HG02938 (cell line): ENCODE data around the gene PLSCR3.

ENCODE experiments used
- ATAC-seq: cut with Tn5 transposase; IDR thresholded peaks from one replicate; pipeline ENCODE4 v1.9.1; 2021; ENCODE audit warnings: mild to moderate bottlenecking, moderate library complexity; ENCODE audit not compliant: unreplicated experiment

The PLSCR3 gene

DNA sequence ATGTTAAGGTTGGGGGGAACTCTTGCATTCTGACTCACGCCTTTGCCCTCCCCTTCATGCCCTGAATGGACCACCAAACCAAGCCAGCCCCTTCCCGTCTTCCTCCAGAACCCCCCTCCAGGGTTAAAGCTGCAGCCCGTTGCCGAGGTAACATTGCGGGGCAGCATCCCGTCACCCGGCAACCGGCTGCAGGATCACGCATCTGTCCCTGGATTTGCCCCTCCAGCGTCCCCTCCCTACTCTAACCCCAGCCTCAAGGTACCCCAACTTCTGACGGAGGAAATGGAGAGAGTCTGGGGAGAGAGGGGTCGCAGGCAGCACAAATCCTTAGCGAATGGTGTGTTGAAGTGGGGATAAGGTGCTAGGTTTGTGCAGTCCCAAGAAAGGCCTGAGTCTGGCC lies 12.8 kb upstream of the PLSCR3 start:
- ATAC-seq: no peak

DNA sequence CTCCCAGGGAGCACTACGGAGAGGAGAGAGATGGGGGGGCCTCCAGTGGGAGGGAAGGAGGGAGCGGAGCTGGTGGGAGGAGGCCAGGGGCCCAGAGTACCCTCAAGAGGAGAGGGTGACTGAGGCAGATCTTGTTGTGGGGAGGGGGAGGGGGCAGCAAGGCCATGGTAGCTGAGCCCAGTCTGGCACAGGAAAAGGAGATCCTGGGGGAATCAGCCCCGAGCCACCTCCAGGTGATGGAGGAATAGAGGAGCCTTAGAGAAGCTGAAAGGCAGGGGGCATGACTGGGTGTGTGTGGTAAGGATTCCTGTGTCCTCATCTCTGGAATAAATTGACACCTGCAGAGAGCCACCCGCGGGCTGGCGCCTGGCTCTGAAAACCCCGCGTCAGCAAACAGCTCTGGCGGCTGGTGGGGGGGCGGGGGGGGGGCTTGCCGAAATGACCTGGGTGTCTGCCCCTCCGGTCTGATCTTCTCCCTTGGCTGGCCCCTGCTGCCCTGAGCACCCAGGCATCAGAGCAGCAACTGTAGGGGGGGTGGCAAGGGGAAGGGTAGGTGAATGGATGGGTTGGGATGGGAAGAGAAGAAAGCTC lies 12.0 kb upstream of the PLSCR3 start:
- no peak for ATAC-seq

DNA sequence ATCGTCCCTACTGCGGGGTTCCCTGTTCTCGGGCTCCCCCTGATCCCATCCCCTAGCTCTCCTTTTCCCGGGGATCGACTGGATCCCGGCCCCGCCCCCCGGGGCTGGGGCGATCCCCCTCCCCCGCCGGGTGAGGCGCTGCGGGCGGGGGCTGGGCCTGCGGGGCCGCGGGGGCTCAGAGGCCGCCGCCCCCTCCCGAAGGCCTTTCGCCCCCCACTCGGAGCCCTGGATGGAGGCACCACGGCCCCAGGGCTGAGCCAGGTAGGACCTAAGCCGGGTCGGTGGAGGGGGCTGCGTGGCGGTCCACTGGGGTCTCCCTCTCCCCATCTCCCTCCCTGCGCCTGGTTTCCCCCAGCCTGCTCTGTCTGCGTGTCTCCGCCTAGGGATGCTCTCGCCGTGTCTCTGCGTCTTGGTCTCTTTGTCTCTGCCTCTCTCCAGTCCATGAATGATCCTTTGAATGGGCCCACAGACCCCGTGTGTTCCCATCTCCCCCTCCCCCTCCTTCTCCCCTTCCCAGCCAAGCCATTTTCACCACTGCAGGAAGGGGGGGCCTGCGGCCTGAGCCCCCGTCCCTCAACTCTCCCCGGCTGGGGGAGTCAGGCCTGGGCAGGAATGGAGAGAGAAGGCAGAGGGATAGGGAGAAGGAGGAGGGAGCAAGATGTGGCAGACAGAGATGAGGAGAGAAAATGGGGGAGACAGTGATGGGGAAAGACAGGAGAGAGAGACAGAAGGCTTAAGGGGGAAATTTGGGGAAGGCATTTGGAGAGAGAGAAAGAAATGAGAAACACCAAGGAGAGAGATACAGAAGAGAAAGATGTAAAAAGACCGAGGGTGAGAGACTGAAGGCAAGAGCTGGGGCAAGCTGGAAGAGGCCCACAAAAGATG lies 11.3 kb upstream of the PLSCR3 start:
- ATAC-seq: no peak

DNA sequence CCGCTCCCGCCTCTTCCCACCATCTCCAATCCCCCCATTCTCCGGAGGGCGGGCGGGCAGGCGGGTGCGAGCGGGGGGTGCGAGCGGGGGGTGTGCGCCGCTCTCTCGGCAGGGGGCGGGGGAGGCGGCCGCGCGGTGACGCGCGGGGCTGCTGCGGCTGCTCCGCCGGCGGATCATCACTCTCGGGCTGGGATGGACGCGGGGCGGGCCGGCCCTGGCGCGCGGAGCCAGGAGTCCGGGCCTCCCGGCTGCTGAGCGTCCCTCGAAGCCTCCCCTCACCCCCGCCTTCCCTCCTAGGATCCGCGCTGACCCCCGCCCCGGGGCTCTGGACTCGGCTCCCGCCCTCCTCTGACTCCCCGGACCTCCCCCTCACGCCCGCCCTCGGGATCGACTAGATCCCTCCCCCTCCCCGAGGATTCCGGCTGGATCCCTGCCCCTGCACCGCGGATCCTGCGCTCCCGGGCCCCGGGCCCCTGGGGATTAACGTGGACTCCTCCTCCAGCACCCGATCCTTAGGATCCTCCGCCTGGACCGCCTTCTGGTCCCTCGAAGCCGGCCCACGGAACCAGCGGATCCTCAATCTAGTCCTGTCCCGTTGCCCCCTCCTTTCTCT lies 10.5 kb upstream of the PLSCR3 start:
- ATAC-seq: no peak

DNA sequence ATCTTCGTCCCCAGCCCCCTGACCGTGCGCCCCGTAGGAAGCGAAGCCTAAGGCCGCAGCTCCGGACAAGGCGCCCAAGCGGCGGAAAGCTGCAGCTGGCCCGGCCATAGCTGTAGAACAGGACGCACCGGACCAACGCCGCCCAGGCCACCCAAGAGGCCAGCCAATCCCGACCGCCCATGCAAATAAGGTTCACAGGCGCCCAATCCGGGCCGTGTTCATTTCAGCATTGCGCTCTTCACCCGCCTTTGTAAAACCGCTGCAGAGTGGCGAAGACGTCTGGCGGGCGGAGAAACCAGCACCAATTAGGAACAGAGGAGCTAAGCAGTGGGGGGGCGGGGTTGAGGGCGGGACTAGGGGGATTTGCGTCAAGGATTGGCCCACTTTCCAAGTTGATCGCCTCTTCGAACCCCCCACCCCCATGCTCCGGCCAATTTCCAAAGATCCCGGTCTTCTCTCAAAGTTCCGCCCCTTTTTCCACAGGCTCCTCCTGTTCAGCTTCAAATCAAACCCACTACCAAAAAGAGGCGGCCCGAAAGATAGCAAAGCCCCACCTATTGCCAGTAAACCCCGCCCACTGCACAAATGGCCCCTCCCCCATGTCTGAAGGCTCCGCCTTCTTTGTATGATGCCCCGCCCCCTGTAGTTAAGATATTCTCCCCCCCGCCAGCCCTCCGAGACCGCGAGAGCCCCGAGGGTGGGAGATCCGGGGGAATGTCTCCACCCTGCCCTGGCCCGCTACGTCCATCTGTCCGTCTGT lies 9.8 kb upstream of the PLSCR3 start, which contains the start of gene TMEM256:
TMEM256 (minus strand) TSS at position 121 of the 760 bp plus-strand sequence; CDS start at position 108, 13 bp downstream.
- peak; percentile 93 for ATAC-seq

DNA sequence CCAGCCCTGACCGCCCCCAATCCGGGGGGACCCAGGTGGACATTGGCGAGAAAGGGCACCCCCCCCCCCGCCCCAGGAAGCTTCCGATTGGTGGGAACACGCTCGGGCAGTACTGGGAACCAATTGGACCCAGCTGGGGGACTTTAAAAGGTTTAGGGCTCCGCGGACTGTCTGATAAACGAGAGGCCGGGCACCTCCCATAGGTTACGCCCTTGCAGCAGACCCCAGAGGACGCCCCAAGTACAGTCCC lies 9.3 kb upstream of the PLSCR3 start:
- ATAC-seq: no peak

DNA sequence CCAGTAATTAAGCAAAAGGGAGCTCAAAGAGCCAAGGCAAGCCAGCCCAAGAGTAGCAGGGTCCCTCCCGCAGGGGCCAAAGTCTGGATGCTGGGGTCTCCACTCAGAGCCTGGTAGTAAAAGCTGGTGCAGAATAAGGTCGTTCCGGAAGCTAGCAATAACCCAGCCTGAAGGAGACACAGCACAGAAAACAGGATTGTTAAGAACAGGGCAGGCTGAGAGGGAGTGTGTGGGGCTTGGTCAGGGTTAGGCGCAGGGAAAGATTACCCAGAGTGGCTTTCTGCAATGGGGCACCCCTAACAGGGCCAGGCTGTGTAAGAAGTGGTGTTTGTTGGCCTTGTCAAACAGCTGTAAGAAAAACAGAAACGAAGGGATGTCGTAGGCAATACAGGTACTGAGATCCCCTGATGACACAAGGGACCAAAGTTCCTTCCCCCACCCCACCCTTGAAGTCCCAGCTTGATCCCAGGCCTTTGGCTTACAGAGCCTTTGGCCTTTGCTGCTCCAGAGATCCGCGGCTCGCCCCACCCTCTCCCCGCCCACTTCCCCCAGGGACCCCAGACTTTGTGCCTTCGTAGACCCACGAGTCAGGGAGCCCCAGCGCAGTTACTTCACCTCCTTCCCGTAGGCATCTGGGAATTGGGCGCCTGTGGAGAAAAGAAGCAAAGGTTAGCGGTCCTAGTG lies 8.9 kb upstream of the PLSCR3 start:
- no peak for ATAC-seq

DNA sequence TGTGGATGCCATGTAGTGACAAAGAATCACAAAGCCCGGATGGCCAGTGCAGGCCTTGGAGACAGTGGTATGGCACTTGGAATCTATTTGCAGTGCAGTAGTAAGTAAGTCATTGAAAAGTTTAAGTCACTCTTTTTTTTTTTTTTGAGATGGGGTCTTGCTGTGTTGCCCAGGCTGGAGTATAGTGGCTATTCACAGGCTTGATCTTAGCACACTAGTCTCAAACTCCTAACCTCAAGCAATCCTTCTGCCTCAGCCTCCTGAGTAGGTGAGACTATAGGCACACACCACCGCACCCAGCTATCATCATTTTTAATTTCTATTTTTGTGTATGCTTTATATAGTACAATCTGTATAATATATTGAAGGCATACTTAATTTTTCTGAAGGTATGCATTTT lies 4.3 kb upstream of the PLSCR3 start:
- ATAC-seq: no peak

DNA sequence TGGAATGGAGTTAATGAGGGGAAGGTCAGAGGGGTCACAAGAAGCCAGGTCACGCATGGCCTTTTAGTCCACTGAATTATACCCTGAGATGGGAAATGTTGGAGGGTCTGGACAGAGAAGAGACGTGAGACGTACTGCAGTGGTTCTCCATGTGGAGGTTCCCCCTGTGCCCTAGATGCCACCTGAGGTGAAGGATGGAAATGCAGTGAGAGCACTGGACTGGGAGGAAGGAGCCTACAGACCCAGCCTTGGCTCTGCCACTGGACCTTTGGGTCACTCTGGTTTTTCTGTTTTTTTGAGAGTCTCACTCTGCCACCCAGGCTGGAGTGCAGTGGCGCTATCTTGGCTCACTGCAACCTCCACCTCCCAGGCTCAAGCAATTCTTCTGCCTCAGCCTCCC lies 1.8 kb upstream of the PLSCR3 start:
- ATAC-seq: no peak

DNA sequence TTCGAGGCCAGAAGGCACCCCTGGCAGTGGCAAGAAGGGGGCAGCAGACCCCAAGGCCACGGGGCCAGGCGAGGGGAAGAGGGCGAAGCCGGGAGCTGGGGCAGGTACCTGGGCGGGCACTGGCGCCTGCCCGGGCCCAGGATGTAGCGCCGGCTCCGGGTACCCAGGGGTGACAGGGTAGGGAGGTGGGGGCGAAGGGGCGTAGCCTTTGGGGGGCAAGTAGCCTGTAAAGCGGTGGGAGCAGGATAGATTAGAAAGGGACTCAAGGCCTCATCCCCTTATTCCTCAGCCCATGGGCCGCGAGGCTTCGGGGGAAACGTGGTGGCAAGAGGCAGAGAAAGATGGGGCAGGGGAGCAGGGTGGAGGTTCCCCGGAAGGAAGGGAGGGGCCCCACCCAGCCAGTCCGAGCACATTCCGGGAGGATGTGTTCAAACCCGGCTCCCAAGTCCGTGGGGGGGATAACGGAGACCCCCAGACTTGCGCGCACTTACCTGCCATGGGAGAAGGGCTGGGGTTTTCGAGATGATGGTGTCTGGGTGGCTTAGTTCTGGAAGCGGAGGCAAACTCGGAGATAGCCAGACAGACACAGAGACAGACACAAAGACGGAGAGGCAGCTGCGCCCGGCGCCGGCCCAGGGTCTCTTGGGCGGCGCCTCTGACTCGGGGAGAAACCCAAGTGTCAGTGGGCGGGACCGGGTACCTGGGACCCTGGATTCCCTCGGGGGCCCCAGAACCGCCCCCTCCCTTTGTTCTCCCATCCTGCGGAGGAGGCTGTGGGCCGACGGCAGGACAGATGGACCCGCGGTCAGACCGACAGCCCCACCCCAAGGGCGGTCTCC lies 493 bp downstream of the PLSCR3 start:
- peak; percentile 34 for ATAC-seq

DNA sequence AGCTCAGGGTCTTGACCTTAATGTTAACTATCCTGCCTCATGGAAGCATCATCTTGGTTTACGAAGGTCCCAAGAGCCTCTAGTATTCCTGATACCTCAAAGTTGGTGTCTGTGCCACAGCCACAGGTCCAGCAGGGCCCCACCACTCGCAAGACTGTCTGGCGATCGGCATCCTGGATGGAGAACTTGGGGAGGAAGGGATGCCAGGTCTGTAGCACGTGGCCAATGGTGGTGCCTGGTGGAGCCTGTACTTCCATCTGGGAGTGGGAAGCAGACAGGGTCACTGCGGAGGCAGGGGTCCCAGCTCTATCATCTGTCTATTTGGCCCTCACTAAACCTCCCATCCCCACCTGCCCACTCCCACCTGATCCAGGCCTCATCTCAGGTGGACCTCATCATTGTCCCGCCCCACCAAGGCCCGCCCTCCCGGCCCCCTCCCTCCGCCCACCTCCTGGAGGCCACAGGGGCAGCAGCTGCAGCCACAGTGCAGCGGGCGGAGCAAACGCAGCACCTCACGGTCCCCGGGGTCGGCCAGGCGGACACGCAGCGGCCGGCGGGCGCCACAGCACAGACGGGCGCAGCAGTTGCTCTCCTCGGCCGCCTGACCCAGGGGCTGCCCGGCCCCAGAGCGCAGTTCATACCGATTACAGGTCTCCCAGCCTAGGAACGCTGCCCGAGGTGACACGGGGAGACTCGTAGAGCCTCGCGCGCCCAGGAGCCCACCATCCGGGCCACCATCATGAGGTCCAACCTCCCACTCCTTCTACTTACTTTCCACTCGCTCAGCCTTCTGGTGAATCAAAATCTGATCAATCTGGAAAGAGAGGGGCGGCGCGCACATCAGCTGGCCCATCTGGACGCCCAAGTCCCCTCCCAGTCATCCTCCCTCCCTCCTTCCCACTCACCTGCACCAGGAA lies 1.4 kb downstream of the PLSCR3 start:
- no peak for ATAC-seq

DNA sequence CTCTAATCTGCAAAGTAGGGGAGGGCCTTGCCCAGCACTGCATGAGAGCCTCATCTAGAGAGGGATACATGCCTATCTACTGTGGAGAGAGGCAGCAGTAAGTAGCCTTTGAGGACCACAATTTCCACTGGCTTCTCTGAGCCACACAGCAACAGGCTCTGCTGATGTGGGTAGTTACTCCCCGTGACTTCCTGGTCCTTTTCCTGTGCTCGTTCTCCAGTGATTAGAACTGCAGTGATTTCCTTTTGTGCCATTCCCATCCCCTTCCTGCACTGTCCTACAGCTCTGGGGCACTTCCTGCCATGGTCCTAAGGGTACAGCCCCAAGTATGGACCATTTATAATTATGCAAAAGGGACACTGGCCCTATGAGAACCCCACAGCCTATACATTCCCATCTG lies 3.0 kb downstream of the PLSCR3 start:
- no peak for ATAC-seq

DNA sequence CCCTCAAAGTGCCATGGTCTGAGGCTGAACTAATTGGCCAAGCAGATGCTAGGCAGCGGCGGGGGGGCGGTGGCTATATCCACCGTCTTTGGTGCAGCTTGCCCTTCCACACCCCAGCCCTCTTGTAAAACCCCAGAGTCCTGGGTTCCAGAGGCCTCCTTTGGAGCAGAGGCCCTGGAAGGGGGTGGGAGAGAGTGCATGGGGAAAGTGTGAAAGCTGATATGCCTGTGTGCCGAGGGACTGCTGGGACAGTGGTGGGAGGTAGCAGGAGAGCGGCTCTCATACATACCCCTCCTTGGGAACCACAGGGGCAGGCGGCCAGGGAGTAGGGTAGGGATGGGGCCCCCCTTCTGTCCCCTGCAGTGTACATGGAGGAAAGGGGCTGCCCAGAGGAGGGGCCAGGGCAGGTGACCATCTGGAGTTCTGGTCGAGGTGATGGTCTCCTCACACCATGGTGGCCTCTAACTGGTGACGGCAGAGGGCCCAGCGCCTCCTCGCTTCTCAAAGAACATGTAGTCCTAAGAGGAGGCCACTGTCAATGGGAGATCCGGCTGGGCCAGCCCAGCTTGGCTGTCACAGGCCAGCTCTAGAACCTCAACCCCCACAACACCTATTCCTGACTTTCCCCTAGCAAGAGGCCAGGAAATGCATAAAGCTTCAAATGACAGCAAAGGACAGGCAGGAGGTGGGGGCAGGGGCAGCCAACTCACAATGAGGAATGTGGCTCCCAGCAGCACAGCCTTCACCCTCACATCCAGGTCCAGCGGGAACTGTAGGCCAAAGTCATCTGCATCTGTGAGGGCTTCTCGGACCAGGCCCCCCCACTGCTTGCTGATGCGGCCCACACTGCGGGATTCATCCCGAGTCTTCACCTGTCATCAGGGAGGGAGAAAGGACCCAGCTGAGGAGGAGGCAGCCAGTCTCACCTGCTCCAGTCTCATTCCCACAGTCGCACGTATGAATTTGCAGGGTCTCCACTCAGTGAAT lies 4.1 kb downstream of the PLSCR3 start:
- ATAC-seq: no peak

DNA sequence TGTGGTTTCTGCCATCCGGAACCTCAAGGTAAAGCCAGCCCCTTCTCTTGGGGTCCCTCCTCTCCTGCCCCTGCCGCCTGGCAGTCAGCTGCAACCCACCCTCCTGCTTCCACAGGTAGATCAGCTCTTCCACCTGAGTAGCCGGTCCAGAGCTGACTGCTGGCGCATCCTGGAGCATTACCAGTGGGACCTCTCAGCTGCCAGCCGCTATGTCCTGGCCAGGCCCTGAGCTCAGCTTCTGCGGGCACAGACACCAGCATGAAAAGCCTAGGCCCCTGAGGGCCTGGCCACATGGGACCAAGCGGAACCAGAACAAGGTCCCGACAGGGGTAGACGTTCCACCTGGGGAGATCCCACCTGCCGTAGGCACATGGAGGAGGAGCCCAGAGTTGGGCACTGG lies 5.5 kb downstream of the PLSCR3 start:
- ATAC-seq: no peak

DNA sequence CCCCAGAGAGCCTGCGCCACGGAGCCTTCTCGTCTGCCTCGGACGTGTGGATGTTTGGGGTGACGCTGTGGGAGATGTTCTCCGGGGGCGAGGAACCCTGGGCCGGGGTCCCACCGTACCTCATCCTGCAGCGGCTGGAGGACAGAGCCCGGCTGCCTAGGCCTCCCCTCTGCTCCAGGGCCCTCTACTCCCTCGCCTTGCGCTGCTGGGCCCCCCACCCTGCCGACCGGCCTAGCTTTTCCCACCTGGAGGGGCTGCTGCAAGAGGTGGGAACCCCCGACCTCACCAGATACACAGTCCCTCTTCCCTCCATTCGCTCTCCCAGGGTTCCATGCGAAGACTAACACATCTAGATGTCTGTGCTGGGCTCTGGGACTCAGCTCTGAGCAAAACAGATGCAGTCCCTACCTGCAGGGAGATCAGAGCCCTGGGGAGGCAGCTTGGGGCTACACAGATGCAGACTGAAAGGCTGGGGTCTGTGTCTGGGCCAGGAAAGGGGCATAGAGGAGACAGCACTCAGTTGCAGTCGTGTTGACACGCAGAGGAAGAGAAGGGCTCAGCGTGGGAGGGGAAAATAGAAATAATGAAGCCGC lies 9.7 kb downstream of the PLSCR3 start:
- ATAC-seq: no peak

DNA sequence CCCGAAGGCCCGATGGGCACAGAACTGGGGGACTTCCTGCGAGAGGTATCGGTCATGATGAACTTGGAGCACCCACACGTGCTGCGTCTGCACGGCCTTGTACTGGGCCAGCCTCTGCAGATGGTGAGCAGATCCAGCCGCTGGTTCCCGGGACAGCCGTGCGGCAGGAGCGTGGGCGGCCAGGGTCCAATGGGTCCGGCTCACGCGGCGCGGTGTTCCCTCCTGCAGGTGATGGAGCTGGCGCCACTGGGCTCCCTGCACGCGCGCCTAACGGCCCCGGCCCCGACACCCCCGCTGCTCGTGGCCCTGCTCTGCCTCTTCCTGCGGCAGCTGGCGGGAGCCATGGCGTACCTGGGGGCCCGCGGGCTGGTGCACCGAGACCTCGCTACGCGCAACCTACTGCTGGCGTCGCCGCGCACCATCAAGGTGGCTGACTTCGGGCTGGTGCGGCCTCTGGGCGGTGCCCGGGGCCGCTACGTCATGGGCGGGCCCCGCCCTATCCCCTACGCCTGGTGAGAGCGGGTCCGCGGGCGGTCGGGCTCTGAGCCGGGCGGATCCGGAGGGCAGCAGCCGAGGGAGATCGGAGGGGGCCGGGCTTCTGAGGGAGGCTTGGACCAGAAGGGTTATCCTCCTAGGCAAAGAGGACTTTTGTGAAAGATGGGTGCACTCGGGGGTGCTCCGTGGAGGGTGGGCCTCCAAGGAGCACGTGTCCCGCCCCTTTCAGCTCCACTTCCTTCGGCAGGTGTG lies 10.4 kb downstream of the PLSCR3 start:
- no peak for ATAC-seq

DNA sequence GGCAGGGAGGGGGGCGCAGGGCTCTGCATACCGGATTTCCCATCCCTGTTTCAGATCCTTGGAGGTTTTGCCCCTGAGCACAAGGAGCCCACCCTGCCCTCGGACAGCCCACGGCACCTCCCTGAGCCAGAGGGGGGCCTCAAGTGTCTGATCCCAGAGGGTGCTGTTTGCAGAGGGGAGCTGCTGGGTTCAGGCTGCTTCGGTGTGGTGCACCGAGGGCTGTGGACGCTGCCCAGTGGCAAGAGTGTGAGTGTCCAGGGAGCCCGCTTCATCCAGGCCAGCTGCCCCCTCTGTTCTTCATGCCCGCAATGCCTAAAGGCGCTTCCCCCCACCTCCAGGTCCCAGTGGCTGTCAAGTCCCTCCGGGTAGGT lies 11.0 kb downstream of the PLSCR3 start:
- no peak for ATAC-seq
